HG02870 (cell line): ENCODE data around the gene CLCN5.

Experiments used
- ATAC-seq: cut with Tn5 transposase; IDR thresholded peaks from one replicate; pipeline ENCODE4 v1.9.1; 2021; ENCODE audit warnings: mild to moderate bottlenecking, moderate library complexity; ENCODE audit not compliant: unreplicated experiment

CLCN5 gene

GRCh38 chrX:49932791-49933190 lies 10.4 kb downstream of the CLCN5 start:
- no peak for ATAC-seq

DNA sequence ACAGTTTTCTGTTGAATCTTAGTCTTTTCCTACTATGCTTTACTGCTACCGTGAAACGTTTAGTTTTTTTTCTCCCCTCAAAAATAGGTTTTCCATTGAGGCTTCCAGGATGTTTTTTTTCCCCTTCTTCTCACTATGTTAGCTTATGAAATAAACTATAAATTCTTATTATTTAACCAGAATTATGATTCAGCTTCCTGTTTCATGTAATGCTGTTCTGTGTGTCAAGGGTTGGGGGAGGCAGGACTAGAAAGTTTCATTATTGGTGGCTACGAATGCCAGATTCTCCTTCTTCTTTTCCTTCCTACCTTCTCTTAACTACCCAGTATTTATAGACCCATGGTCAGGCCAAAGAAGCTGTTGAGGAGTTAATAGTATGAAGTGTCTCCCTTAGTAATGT lies 11.8 kb downstream of the CLCN5 start:
- ATAC-seq = no peak

DNA sequence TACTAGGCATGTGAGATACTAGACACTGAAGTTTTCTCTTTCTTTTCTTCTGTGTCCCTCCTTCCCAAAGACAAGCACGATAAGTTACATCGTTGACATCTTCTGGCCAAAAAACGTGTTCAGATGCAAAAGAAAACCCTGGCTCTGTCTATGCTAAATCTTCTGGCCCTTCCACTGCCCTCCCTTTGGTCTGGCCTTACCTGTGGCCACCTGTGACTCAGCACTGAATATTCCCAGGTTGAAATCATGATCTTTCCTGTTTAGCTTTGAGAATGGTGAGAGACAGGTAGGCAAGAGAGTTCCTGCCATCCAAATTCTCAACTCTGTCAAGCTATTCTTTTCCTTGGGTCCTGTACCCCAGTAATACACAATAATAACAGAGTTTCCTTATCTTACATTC lies 12.3 kb downstream of the CLCN5 start:
- no peak for ATAC-seq

- peak; percentile 61 for ATAC-seq
Measured at GRCh38 chrX:49947781-49948180, 25.4 kb downstream of the CLCN5 start.

DNA sequence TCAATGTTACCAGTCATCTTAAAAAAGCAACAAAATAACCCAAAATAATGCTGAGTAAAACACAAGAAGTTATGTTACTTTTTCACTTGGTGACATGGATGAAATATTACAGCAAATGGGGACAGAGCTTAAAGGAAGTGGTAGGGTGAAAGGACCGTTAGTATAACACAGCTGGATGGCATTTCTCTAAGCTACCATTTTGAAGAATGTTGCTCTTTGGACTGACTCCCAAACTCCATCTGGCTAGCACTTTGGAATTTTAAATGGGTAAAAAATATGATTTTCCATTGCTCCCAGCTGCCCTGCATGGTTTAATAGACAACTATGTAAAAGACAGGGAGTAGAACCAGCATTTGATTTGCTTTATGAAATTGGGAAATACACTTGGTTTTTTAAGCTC lies 27.6 kb downstream of the CLCN5 start:
- ATAC-seq = no peak

DNA sequence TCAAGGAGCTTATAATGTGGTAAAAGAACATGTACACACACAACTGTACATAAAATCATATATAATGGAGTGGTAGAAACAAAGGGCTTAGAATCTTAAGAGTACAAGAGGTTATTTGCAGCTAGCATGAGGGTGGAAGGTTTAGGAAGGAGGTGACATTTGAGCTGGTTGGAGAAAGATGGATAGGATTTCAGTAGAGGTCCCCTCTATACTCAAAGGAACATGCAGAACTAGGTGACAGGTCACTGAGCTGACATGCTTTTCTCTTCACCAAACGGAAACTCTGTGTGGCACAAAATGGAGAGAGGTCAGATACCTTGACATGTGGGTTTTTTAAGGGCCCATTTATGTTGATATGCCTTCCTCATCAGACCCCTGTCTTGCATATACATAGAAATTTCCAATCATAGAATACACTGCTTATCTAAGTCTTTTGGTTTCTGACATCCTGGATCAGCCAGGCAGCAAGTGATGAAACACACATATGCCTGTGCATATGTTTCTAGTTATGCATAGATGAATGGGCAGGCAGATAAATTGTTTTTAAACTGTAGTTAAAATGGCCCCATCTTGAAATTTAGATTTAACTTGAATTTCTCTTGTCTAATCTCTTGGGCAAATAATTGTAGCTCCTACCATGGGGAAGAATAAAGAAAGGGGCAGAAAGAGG lies 29.3 kb downstream of the CLCN5 start:
- ATAC-seq = no peak

DNA sequence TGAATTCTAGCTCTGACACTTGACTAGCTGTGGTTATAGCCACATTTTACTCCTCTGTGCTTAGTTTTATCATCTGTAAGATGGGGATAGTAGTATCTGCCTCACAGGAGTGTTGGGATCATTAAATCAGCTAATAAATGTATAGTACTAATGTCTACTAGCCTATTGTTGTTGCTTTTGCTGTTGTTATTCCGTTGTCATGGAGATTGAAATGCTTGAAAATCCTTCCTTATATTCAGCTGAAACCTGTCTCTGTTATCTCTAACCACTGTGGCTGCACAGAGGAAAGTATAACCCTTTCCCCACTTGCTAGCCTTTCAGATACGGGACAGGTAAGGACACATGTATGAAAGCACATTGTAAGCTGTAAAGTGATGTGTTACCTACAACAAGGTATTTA lies 33.9 kb downstream of the CLCN5 start:
- no peak for ATAC-seq

- no peak for ATAC-seq
Measured at GRCh38 chrX:49958727-49959485, 36.5 kb downstream of the CLCN5 start.

DNA sequence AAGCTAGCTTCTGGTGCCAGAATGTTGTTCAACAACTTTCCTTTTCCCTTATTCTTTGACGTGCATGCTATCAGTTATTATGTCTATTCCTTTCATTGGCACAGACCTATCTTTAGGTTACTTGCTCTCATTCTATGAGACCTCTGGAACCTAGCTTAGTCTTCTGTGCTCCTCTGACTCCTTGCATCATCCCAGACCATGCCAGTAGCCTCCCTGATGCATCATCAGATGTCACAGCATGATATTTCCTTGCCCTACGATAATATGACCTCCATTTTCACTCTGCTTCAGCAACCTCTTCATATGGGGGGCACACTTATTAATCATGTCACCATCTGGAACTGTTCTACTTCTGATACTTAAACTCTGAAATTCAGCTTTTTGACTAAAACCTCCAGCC lies 37.2 kb downstream of the CLCN5 start:
- no peak for ATAC-seq

DNA sequence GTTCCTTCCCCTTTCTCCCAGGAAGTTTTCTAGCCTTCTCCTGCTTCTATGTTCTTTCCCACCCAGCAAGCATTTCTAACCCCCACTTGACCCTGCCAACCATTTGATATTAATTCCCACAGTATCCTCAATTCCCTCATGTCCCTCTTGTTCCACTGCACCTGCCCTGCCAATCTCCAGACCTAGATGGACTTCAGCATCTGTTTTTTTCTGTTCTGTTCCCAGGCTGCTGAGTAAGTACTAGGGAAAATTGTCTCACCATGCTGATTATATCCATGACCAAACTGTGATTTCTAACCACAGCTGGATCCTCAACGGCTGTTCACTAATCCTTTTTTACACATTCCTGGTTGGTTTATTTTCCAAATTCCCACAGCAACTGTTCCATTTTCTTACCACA lies 37.7 kb downstream of the CLCN5 start:
- ATAC-seq = no peak

- ATAC-seq = no peak
Measured at GRCh38 chrX:49970674-49971073, 48.3 kb downstream of the CLCN5 start.

DNA sequence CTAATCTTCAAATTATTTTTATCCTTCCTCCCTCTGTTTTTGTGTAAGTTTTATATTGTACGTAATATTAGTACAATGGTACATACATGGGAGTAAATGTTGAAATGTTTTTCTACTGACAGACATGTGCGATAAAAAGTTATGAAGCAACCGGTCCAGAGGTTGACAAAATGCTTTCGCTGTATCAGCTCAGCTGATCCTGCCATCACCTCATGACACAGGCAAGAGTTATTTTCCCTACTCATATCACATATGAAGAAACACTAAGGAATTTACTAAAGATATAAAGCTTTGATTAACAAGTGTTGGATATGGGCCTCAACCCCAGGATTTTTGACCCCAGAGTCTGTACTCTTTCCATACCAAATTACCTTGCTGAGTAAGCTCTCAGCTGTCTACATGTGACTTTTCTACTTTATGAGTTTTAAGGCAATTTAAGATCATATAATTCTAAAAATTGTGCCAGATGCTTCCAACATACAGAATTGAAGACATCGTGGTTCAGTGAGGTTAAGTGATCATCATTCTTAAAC lies 50.0 kb downstream of the CLCN5 start:
- no peak for ATAC-seq

- ATAC-seq = no peak
Measured at GRCh38 chrX:49976682-49977197, 54.3 kb downstream of the CLCN5 start.

DNA sequence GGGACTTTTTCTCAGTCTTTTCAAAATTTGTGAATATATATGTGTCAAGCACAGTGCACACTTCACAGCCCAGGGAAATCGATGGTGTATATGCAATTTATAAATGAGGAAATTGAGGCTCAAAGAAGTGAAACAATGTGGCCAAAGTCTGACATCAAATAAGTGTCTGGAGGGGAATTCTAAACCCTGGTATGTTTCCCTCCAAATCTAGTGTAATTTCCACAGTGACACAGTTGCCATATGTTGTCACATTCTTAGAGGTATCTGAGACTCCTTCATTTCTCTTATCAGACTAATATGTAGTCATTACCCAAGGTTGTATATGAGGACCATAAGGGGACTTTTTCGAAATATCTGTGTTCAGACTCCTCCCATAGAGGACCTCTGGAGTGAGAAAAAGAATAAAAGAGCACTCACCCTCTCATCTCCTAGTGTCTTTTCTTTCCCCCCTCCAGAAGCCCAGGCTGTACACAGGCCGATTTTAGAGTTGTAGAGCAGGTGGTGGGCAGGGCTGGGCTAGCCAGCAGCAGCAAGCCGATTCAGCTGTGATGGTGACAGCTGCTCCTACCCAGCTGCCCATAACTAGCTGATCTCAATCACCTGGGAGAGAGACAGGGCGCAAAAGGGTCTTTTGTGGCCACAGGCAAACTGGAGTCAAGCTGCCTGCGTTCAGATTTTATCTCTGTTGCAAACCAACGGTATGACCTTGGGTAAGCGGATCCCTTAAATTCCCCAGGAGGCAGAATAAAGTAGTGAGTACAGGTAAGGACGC lies 55.1 kb downstream of the CLCN5 start:
- ATAC-seq = peak; percentile 58

GRCh38 chrX:49978176-49978575 lies 55.8 kb downstream of the CLCN5 start:
- no peak for ATAC-seq

GRCh38 chrX:49986058-49986457 lies 63.7 kb downstream of the CLCN5 start:
- ATAC-seq = no peak

DNA sequence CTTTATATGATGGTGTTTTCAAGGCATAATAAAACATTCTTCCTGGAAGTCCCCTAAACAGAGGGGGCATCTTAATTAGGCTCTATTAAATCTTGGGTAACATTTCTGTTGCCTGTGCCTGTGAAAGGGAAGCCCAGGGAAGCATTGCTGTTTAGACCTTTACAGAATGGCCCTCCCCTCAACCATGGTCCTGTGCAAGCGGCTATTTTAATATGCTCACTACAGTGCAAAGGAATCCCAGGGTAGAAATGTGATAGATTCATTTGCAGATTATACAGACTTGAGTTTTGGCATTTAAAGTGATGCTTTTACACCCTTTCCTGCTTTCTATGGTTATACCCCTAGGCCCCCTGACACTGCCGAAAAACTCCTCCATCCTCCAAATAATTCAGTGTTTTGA lies 65.3 kb downstream of the CLCN5 start:
- no peak for ATAC-seq

- ATAC-seq = no peak
Measured at GRCh38 chrX:49988143-49988542, 65.7 kb downstream of the CLCN5 start.

- ATAC-seq = no peak
Measured at GRCh38 chrX:49991758-49992157, 69.4 kb downstream of the CLCN5 start.

DNA sequence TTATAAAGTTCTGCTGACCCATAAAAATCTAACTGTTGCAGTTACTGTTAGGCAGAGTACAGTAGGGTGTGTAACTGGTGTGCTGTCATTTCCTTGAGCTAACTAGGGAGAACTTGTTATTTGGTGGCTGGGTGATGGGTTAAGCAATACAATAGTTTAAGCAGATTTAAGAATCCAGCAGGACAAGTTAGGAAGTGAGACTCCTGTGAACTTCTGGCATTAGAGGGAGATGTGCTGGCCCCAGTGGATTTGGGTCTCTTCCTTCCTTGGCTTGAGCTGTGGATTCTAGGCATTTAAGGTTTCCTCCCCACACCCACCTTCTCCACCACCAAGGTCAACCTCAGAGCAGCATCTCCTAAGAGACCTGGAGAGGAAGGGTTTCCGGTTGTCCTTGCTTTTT lies 70.5 kb downstream of the CLCN5 start:
- no peak for ATAC-seq

- ATAC-seq = no peak
Measured at GRCh38 chrX:49993661-49994060, 71.3 kb downstream of the CLCN5 start.
